ENCODE measurements around the gene AZIN2.
A peak's percentile ranks its signal among the peaks of the same experiment; 100 is the strongest.

Gene AZIN2

DNA sequence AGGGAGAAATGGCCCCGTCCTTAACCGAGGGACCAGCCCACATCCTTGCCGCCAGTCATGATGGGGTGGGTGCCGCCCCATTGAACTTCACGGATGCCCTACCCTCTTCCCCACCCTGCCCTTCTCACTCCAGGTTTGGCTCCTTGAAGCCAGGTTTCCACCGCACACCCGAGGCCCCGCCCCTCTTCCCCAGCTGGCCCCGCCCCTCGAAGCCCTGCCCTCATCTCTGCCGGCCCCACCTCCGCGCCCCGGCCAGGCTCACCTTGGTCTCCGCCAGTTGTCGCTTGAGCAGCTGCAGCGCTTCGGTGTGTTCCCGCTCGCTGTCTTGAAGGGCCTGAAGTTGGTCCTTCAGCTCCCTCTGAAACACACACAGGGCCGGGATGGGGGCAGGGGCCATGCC lies 84.3 kb downstream of the AZIN2 start:
- H3K4me3 ChIP-seq (replicated peaks in 1 of 2; ENCODE audit: low read depth in 2 of 2, low read length in 2 of 2), result no peak overlapping the region
- TF ChIP-seq, protein P1, sequence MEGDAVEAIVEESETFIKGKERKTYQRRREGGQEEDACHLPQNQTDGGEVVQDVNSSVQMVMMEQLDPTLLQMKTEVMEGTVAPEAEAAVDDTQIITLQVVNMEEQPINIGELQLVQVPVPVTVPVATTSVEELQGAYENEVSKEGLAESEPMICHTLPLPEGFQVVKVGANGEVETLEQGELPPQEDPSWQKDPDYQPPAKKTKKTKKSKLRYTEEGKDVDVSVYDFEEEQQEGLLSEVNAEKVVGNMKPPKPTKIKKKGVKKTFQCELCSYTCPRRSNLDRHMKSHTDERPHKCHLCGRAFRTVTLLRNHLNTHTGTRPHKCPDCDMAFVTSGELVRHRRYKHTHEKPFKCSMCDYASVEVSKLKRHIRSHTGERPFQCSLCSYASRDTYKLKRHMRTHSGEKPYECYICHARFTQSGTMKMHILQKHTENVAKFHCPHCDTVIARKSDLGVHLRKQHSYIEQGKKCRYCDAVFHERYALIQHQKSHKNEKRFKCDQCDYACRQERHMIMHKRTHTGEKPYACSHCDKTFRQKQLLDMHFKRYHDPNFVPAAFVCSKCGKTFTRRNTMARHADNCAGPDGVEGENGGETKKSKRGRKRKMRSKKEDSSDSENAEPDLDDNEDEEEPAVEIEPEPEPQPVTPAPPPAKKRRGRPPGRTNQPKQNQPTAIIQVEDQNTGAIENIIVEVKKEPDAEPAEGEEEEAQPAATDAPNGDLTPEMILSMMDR (IDR thresholded peaks at IDR 0.05; ENCODE audit: low read depth, low read length), result no peak
- DNase-seq (ENCODE audit: low read depth in 2 of 2), result no peak

DNA sequence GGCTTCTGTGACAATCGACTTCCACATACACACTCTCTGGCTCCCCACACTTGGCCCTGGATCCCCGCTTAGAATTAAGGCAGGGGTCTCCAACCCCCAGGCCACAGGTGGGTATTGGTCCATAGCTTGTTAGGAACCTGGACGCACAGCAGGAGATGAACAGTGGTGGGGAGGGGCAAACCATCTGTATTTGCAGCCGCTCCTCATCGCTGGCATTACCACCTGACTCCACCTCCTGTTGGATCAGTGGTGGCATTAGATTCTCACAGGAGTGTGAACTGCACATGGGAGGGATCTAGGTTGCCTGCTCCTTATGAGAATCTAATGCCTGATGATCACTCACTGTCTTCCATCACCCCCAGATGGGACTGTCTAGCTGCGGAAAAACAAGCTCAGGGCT lies 84.9 kb downstream of the AZIN2 start:
- no peak for DNase-seq (ENCODE audit: low read depth in 2 of 2)
- TF ChIP-seq, protein P1 (IDR thresholded peaks at IDR 0.05; ENCODE audit: low read depth, low read length), result no peak
- H3K4me3 ChIP-seq (replicated peaks in 1 of 2; ENCODE audit: low read depth in 2 of 2, low read length in 2 of 2), result no peak overlapping the region

DNA sequence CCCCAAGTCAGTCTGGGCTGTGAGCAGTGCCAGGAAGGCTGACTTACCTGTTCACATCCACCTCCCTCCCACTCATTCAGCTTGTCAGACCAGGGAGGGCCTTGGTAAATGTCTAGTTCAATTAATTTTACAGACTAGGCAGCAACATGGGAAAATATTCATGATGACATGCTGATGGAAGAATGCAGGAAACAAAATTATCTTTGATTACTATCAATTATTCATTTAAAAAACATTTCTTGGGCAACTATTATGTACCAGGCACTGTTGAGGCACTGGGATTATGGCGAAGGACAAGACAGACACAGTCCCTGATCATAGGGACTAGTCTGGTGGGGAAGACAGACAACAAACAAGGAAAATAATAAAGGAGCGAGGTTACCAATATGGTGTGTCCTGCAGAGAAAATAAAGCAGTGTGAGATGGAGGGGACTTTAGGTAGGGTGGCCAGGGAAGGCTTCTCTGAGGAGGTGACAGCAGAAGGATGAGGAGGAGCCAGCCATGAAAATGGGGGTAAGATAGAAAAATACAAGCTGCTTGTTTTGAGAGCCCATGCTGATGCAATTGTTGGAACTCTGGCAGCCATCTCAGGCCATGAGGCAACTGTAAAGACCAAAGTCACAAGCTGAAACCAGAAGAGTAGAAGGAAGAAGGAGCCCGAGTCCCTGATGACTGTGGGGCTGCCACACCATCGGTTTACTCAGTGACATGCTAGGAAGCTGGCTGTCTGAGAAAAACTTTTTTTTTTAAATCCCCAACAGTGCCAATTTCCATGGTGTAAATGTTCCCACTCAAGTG lies 86.9 kb downstream of the AZIN2 start:
- H3K4me3 ChIP-seq (replicated peaks in 1 of 2; ENCODE audit: low read depth in 2 of 2, low read length in 2 of 2), result no peak overlapping the region
- no peak for DNase-seq (ENCODE audit: low read depth in 2 of 2)
- TF ChIP-seq, protein P1 (IDR thresholded peaks at IDR 0.05; ENCODE audit: low read depth, low read length), result no peak

DNA sequence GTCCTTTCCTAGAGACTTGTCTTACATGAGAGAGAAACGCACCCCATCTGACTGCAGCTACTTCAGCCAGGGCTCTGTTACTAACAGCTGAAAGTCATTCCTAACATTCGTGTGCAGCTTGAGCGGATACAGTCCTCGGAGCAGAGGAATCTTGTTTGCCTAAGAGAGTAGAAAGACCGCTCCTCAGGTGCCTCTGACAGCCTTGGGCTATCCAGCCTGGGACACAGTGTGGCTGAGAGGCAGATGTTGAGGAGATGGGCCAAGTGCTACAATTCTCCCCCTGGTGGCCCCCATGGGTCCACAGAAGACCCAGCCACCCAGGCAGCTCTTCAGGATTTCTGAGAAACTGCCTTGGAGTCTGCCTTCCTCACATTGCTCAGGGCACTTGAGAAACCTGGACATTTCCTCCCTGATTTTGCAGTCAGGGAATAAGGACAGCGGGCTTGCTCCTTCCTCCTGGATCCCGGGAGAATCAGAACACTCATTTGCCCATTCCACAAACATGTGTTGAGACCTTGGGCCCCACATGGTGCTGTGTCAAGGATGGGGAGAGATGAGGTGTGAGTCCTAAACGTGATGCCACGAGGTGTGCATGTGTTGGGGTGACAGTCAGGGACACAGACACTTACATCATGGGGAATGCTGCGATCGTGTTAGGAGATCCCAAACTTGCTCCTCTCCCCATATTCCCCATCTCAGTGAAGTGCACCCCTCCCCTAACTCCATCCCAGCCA lies 87.8 kb downstream of the AZIN2 start:
- TF ChIP-seq, protein P1 (IDR thresholded peaks at IDR 0.05; ENCODE audit: low read depth, low read length), result no peak
- DNase-seq (ENCODE audit: low read depth in 2 of 2), result no peak

DNA sequence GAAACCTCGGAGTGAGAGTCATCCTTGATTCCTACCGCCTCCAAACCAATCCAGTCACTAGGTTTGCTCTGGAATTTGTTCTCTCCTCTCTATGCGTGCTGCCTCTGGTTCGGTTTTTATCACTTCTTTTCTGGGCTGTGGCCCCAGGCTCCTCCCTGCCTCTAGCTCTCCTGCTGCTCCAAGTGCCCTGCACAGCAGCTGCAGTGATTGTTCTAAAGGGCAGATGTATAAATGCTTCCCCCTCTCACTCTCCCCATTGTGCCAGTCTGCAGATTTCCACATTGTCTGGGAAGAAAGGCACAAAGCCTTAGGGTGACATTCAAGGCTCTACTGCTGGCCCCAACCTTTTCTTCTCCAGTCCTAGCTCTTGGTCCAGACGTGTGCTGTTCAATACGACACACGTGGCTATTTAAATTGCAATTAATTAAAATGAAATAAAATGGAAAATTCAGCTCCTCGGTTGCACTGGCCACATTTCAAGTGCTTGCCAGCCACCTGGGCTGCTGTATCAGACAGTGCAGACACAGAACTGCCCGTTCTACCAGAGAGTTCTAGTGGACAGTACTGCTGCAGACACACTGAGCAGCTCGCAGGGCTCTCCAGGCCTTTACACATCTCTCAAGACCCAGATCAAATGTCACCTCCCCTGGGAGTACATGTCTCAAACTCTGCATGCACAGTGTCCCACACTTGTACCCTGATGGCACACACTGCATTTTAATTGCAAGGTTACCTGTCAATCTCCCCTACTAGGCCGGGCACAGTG lies 88.5 kb downstream of the AZIN2 start:
- H3K4me3 ChIP-seq (replicated peaks in 1 of 2; ENCODE audit: low read depth in 2 of 2, low read length in 2 of 2), result no peak overlapping the region
- TF ChIP-seq, protein P1 (IDR thresholded peaks at IDR 0.05; ENCODE audit: low read depth, low read length), result no peak
- DNase-seq (ENCODE audit: low read depth in 2 of 2), result peak in 1 of 2 donors; percentile 40

More for the DNA sequence above, 87.8 kb downstream of the AZIN2 start:
- H3K4me3 ChIP-seq (replicated peaks in 1 of 2; ENCODE audit: low read depth in 2 of 2, low read length in 2 of 2), result no peak overlapping the region

Measured in cardiac fibroblast (primary cell).